ENCODE data around the gene ARHGEF19.
"Not testable (repeated sequence)": the region's sequence is repeated elsewhere in the genome, so short reads cannot be mapped to it uniquely, and the experiment has no call there.

The ARHGEF19 gene

DNA sequence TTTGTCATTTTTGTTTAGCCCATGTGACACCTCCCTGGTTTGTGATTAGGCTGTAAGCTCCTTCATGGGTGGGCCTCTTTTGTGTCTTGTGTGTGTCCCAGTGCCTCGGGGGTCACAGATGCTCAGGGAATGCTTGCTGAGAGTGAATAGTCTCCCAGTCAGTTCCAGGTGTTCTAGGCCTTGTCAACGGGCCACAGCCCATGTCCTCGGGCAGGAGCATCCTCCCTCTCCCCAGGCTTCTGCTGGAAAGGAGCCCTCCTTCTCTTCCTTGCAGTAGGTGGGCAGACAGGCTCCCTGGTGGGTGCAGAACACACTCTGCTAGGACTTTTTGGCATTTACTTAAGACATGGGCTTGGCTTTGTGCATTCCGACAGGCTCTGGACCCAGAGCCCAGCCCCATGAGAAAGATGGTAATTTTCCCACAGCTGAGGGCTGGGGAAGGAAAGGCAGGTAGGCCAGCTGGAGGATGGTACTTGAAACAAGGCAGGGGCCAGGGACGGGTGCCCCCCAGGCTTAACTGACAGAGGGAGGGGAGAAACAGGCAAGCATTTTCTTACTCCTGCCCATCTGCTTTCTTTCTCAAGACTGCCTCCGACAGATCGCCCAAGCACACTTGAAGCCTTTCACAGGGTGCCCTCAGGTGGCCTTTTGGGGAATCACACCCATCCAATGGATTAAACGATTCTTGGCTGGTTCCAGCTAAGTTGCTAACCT, 31.6 kb upstream of the ARHGEF19 start:
- peak; percentile 48 for DNase-seq

DNA sequence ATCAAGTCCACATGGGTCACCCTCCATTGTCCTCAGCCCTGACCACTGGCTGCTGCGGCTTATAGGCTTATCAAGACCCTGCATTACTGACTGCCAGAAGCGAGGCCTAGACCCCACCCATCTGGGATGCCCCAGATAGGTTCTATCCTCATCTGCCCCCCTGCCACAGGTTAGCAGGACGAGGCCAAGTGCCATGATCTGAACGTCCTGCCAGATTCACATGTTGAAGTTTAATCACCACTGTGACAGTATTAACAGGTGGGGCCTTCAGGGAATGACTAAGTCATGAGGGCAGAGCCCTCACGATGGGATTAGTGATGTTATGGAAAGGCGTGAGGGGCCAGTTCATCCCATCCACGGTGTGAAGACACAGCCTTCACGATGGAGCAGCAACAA, 30.8 kb upstream of the ARHGEF19 start:
- no peak for DNase-seq

DNA sequence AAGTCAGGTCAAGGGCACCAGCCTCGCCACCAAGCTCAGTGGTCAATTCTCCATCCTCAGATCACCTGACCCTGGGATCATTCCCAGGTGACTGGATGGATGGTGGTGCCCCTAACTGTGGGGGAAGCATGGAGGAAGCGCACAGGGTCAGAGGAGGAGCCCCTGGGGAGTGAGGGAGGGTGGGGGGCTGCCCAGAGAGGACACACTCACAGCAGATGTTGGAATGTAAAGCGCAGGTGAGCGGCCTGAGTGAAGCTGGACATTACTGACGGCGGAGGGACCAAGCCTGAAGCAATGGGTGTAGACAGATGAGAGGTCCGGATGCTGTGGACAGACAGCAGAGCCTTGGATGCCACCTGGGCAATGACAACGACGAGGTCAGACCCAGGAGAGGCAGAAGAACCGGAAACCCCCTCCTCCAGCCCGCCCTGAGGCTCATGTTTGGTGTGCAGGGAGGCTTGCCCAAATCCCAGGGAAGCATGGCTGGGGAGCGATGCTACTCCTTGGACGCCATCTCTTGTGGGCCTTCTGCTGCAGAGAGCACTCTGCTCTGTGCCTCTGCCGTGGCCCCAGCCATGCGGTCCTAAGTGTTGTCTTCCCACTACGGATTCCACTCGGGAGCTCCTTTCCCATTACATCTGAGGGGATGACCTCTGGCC, 30.2 kb upstream of the ARHGEF19 start:
- DNase-seq, result no peak

DNA sequence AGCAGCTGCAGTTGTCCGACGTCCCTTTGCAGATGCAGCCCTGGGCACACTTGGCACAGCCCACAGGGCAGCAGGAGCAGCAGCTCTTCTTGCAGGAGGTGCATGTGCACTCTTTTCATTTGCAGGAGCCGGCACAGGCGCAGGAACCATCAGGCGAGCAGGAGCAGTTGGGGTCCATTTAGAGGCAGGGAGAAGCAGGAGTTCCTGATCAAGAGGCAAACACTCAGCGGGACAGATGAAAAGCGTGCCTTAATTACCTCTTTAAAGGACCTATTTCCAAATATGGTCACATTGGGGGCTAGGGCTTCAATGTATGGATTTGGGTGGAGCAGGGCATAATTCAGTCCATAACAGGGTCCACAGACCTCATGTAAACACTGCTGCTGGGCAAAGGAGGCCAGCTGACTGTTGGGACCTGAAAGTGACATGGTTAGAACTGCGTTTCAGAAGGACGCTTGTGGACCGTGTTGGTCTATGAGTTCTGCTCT, 28.8 kb upstream of the ARHGEF19 start:
- DNase-seq, result no peak

DNA sequence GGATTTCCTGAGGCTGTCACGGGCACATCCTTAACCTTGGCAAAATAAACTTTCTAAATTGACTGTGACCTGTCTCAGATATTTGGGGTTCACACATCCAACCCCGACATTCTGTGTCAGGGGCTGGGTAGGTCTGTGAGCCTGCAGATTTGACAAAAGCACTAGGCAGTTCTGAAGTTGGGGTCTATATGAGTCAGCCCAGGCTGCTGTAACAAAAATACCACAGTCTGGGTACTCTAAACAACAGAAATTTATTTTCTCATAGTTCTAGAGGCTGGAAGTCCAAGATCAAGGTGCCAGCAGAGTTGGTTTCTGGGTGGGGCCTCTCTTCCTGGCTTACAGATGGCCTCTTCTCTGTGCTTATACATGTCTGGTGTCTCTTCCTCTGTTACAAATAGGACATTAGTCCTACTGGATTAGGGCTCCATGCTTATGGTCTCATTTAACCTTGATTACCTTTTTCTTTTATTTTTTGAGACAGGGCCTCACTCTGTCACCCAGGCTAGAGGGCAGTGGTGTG, 27.6 kb upstream of the ARHGEF19 start:
- DNase-seq, result no peak

DNA sequence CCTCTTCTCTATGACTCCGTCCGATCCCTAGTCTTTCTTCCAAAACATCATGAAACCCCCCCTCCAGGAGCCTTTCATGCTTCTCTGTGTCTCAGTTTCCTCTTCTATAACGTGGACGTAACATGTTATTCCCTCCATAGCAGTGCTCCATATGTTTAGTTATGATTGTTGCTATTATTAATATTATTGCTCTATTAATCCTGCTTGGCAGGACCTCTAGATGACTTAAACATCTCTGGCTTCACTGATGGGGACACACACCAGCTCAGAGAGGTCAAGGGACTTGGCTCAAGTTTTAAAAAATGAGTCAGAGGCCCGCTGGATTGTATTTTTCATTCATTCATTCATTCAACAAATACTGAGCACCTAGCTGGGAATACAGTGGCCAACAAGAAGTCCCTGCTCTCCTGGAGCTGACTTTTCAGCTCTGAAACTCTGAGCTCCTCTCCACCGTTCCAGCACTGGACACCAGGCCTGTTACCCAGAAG, 24.9 kb upstream of the ARHGEF19 start:
- no peak for DNase-seq

DNA sequence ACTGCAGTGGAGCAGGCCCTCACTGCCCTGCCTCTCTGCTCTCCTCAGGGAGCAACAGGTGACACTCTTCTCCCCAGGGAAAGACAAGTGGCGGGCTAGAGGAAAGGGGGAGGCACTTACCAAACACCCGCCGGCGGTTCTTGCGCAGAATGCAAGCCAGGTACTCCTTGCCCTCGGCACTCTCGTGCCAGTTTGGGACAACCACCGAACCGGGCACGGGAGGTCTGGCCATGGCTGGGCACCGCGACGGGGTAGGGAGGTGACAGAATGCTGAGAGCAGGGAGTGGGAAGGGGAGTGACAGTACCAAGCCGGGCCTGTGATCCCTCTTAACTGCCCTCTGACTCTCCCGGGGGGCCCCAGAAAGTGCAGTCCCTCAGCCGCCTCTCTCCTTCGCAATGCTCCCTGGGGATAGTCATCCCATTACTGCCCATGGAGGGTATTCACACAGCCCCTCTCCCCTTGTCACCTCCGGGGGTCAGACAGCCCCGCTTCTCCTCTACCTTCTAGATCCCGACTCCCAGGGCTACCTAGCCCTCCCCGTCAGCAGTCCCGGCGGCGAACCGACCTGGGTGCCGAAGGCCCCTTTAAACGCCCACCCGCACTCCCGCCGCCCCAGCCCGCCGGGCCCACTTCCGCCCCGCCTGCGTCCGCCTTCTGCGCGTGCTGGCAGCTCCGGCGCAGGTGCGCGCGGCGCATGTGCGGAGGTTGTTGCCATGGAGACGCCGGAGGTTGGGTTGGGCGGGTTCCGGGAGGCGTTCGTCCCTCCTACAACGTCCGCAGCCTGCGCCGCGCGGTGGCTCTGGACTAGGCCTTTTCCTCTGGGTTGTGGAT, 24.3 kb upstream of the ARHGEF19 start, which contains the start of gene CPLANE2:
TSS of gene CPLANE2 (minus strand) at position 673 of the 832 bp plus-strand sequence. CDS start at position 232, 441 bp downstream.
- DNase-seq, result peak; percentile 83

DNA sequence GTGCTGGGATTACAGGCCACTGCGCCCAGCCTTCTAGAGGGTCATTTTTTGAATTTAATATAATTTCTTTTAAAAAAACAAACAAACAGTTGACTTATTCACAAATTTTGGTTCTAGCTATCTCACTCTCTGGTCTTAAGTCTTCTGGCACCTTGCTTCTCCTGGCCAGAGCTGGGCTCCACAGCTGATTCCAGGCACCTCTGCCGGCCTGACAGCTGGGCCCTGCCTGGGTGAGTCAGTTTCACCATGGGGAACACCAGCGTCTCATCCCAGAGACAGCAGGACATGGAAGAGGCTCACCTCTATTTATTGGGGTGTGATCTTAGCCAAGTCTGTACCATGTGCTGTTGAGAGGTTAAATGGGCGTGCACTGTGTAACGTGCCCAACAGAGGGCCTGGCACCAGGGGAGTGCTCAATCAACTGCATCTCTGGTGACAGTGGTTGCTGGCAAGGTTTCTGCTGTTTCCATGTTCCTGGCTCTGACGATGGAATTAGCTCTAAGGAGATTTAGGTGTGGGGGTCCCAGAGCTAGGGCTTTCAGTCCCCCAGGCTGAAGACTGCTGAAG, 23.6 kb upstream of the ARHGEF19 start:
- DNase-seq, result peak; percentile 51

DNA sequence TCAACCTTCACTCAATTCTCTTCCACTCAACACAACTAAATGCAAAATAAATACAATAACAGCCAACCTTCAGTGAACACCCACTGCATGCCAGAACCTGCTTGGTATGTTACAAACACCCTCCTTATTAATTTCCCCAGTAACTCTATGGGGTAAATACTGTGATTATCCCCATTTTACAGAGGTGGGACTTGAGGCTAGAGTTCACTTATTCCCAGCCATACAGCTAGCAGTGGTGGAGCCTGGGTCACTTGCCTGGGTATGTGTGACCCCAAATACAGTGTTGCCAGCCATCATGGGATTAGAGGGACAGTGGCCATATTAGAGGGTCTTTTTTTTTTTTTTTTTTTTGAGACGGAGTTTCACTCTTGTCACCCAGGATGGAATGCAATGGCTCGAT, 22.9 kb upstream of the ARHGEF19 start:
- no peak for DNase-seq

DNA sequence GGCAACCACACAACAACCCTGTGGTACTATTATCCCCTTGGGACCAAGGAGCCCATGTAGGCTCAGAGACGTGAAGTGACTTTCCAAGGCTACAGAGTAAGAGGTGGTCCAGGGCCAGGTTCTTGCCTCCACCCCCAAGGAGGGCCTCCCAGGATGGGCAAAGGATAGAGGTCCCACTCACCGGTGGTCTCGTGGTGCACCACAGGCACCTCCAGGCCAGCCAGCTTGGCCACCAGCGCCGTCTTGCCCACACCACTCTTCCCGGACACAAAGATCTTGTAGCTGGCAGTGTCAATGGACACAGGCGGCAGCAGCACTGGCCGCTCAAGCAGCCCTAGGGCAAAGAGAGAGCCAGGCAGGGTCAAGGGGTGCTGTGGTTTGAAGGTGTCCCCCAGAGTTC, 21.0 kb upstream of the ARHGEF19 start:
- DNase-seq, result no peak

DNA sequence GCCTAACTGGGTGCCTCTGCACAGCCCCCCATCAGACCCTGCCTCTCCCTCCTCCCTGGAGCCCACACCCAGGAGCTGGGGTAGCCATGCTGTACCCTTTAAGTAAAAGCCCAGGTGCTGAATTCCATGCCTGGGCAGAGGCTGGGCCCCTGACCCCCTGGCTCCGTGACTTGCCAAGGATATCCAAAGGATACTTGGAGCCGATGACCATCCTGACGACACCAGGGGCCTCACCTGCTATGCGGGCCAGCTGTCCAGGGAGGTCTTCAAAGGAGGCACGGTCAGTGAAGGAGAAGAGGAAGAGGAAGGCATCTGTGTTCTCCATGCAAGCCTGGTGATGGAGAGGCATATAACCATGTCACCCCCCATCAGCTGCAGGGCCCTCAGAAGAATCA, 19.9 kb upstream of the ARHGEF19 start:
- DNase-seq, result no peak

DNA sequence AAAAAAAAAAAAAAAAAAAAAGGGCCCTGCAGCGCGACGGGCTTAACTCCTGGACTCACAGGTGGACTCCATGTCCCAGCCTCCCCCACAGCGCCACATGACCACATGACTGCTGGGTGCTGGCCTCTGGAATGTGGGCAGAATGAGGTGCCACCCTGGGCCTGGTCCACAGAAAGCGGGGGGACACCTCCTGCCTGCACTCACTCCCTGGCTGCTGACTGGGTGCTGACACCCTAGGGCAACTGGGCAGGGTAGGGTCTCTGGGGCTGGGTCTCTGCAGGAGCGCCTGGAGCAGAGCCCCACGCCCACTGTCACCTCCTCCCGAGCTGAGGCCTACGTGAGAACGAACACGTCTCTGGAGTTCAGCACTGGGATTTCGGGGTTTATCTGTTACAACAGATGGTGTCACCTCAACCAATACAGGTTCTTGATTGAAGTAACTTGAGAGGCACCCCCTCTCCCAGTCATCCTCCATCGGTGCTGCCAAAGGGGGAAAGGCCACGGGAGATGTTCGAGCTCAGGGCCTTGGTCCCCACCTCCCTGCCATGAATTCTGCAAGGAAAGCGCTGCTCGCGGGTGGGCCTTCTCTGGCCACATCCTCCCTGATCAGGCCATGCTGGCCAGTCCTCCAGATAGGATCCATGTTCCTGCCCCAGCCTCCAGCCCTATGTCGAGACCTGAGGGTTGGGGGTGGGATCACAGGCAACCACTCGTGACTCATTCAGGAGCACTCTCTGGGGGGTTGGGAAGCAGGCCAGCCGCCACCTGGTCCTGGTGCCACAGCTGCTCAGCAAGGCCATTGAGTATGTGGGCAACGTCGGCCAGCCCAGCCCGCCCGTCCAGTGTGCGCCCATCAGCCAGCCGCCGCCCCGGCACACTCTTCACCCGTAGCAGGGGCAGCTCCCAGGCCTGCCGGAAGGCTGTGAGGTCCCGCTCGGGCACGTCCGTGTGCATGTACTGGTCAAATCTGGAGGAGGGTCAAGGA, 19.2 kb upstream of the ARHGEF19 start:
- DNase-seq, result no peak

DNA sequence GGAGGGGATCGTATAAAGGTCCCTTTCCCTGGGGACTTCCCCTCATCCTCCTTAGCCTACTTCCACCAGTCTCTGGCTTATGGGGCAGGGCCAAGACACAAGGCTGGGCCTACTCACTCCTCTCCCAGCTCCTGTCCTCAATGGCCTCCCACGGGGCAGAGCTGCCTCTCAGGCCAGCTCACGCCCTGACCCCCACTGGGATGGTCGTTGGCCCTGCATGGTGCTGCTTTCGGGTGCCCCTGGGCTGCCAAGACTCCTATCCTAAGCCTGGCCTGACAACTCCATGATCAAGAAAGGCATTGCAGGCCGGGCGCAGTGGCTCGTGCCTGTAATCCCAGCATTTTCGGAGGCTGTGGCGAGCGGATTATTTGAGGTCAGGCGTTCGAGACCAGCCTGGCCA, 18.3 kb upstream of the ARHGEF19 start:
- no peak for DNase-seq

DNA sequence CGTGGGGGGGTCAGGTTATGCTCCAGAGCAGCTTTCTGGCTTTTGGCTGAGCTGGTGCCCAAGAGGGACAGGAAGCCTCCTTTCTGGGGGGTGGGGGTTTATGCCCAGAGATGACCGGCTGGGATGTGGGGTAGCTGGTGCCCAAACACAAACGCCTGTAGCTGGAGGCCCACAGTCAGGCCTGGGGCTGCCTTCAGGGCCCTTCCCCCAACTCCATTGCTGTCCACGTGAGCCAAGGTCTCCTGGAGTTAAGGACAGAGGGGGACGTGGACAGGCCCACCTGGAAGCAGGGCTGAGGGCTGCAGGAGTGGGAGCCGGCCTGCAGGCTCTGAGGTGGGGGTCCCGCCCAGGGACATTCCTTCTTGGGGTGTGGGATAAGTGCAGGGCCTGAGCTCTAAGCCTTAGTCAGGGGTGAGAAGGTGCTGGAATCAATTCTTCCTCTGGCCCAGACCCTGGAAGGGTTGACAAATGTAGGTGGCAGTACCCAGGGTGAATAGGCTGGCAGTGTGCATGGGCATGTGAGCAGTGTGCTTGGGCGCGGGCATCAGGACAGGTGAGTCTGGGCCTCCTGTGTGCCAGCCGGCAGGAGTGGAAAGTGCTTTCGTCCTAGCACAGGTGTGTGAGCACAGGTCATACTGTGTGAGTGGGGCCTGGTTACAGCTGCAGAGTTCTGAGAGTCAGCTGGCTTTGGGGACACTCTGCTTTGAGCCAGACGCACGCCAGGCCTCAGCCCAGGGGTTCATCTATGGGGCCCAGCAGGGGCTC, 17.7 kb upstream of the ARHGEF19 start:
- no peak for DNase-seq

DNA sequence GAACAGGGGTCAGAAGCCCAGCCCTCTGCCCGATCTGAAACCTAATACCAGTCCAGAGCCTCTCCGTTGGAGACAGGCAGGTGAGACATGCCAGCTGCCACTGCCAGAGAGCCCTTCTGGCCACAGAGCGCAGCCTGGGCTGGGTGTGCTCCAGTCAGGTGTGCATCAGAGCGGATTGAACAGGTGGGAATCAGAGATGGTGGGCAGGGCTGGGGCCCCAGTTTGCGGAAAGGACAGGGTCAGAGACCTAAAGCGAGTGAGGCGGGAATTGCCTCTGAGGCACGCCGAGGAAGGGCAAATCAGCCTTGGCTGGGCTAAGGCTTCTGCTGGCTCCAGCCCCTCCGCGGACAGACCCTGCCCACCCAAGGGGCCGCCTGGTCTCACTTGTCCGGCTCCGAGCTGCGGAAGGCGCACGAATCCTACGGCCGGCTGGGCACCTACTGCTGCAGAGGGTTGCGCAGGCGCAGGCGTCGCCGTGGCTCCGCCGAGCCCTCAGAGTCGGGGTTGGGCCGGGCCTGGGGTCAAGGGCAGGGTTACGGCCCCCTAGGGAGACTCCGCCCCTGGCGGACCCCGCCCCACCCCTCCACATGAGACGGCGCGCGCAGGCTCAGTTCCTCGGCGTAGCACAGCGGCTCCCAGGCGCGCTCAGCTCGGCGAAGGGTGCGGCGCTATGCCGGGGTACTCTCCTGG, 14.2 kb upstream of the ARHGEF19 start:
- no peak for DNase-seq

DNA sequence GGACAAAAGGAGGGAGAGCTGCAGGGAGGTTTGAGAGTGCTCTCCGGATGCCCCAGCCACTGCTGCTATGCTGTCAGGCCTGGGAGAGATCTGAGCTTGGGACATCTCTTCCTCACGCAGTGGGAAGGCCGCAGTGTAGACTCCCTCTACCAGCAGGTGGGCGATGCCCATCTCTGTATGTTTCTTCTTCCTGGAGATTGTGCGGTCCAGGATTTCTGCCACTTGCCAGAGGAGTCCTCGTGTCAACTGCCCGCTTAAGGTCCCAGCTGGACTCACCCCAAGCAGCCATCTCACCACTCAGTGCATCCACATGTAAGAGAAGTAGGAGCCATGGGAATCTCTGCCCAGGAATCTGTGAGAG, 13.7 kb upstream of the ARHGEF19 start:
- no peak for DNase-seq

DNA sequence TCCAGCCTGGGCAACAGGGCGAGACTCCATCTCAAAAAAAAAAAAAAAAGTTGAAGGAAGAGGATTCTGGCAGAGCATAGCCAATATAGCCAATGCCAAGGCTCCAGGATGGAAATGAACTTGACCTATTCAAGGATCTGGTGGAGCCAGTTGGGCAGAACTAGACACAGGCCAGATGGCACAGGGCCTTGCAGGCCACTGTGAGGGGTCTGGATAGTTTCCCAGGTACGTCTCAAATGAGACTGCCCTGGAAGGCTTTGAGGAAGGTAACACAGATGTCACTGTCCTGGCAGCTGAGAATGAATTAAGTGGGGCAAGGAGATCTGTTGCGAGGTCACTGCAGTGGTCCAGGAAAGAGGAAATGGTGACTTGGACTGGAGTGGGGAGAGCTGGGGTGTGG, 12.0 kb upstream of the ARHGEF19 start:
- DNase-seq, result no peak

DNA sequence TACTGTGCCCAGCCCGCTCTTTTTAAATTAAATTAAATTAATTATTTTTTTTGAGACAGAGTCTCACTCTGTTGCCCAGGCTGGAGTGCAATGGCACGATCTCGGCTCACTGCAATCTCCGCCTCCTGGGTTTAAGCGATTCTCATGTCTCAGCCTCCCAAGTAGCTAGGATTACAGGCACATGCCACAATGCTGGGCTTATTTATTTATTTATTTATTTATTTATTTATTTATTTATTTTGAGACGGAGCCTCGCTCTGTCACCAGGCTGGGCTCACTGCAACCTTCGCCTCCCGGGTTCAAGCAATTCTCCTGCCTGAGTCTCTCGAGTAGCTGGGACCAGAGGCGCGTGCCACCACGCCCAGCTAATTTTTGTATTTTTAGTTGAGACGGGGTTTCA, 10.3 kb upstream of the ARHGEF19 start:
- not testable (repeated sequence) for DNase-seq

DNA sequence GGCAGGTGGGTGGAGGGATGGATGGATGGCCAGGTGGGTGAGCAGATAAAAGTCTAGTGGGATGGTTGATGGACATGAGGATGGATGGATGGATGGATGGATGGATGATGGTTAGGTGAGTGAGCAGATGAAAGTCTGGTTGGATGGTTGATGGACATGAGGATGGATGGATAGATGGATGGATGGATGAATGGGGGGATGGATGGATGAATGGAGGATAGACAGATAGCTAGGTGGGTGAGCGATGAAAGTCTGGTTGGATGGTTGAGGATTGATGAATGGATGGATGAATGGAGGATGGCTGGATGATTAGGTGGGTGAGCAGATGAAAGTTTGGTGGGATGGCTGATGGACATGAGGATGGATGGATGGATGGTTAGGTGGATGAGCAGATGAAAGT, 9.0 kb upstream of the ARHGEF19 start:
- DNase-seq, result no peak

DNA sequence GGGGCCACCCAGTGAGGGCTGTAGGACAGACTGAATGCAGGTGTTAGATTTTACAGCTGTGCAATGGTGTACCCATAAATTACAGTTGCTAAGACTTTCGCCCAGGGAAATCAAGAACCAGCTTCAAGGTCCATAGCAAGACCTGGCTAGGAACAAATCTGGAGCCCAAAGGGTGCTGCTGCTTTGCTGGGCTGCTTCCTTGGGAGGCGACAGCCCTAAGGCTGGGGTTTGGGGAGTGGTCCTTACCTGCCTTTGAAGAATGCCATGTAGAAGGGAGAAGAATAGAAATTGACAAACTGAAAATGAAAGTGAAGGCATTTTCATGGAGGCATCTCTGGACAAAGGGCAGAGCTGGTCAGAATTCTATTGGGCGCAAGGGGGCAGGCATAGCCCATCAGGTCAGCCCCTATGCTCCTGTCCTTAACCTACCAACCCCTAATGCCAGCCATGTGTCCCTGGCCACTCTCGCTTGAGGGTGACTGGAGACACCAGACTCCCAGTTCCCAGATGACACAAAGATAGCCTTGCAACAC, 7.6 kb upstream of the ARHGEF19 start:
- no peak for DNase-seq
